IMR-90 (cell line): Measurements from ENCODE around the gene KANSL3.

Experiments
- CEBPB ChIP-seq: IDR thresholded peaks from 2 replicates; pipeline ENCODE4 v1.6.1; 2012; ENCODE audit warnings: low read depth, low read length, improper control_type of control experiment
- MAZ ChIP-seq: IDR thresholded peaks from 2 replicates; pipeline ENCODE4 v1.6.1; 2012; ENCODE audit warnings: low read depth, mild to moderate bottlenecking, low read length, improper control_type of control experiment, moderate library complexity, borderline replicate concordance
- POLR2A ChIP-seq: IDR thresholded peaks from 2 replicates; pipeline ENCODE4 v1.6.1; 2012; ENCODE audit warnings: mild to moderate bottlenecking, low read depth, low read length
- RCOR1 ChIP-seq: IDR thresholded peaks from 2 replicates; pipeline ENCODE4 v1.6.1; 2012; ENCODE audit warnings: mild to moderate bottlenecking, low read length, improper control_type of control experiment; ENCODE audit not compliant: insufficient replicate concordance
- TF ChIP-seq, protein P1 (sequence below): conservative IDR thresholded peaks from 2 replicates; pipeline ENCODE4 v1.5.1; 2012; ENCODE audit warnings: mild to moderate bottlenecking, low read depth, low read length, improper control_type of control experiment

DNA sequence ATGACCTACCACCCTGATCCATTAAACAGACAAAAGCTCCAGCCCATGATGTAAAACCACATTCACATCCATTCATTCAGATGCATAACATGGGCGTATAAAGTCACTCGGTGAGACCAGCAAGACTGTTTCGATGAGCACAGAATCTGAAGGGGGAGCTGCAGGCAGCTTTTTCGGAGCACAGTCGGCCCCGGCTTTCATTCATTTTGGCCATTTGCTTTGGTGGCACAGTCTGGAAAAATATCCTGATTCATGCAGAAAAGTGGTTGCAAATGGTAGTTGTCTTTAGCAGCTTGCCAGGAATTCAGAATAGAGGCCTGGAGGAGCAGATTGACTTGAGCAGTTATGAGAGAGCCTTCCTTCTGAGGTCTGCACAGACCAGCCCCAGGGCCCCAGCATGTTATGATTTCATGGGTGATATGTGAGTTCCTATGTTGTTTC lies 90.4 kb downstream of the KANSL3 start:
- TF ChIP-seq RCOR1 (no peak), POLR2A (no peak), MAZ (no peak), CEBPB (no peak)
- TF ChIP-seq, protein P1, sequence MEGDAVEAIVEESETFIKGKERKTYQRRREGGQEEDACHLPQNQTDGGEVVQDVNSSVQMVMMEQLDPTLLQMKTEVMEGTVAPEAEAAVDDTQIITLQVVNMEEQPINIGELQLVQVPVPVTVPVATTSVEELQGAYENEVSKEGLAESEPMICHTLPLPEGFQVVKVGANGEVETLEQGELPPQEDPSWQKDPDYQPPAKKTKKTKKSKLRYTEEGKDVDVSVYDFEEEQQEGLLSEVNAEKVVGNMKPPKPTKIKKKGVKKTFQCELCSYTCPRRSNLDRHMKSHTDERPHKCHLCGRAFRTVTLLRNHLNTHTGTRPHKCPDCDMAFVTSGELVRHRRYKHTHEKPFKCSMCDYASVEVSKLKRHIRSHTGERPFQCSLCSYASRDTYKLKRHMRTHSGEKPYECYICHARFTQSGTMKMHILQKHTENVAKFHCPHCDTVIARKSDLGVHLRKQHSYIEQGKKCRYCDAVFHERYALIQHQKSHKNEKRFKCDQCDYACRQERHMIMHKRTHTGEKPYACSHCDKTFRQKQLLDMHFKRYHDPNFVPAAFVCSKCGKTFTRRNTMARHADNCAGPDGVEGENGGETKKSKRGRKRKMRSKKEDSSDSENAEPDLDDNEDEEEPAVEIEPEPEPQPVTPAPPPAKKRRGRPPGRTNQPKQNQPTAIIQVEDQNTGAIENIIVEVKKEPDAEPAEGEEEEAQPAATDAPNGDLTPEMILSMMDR, result no peak
